ENCODE results near the gene PARD3. TPM values are rescaled to one million over a fixed set of nuclear protein-coding genes. Genes with fewer than 3 reads are reported as not detected.

The PARD3 gene
- total RNA-seq, 4 donors from 2014 or later = 150 to 172 (median 165) TPM

DNA sequence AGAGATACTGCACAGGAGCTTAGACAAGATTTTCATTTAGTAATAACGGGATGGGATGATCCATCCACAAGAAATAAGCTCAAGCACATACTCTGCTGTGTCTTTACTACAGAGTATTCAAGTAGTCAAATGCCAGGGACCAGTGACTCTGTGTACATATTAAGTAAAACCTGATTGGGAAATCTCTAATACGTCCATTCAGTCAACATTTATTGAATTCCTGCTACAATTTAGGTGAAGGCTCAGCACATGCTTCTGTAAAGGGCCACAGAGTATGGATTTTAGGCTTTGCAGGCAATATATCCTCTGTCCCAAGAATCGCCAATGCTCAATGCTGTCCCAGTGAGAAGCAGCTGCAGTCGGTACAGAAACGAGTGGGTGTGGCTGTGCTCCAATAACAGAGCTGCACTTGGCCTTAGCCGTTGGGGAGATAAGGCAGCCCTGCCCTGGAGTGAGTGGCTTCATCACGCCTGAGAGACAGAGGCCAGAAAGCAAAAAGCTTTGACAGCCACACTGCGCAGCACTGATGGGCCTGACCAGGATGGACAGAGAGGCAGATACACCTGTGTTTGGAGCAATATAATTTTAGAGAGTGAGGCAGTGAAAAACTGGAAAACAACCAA is 186.8 kb downstream of the PARD3 start:
- intact Hi-C loops (cut with DNase I; ENCODE audit: low total_unique reads) = no loop called here
- WGBS, 2 donors = 41 to 43% methylated on average over 8 of the region's 8 CpGs
- no peak overlapping the region for H3K4me3 ChIP-seq (ENCODE audit: low read depth, poor library complexity, severe bottlenecking)
- DNase-seq (ENCODE audit: low spot score in 2 of 2) = no peak
- TF ChIP-seq, protein P1, sequence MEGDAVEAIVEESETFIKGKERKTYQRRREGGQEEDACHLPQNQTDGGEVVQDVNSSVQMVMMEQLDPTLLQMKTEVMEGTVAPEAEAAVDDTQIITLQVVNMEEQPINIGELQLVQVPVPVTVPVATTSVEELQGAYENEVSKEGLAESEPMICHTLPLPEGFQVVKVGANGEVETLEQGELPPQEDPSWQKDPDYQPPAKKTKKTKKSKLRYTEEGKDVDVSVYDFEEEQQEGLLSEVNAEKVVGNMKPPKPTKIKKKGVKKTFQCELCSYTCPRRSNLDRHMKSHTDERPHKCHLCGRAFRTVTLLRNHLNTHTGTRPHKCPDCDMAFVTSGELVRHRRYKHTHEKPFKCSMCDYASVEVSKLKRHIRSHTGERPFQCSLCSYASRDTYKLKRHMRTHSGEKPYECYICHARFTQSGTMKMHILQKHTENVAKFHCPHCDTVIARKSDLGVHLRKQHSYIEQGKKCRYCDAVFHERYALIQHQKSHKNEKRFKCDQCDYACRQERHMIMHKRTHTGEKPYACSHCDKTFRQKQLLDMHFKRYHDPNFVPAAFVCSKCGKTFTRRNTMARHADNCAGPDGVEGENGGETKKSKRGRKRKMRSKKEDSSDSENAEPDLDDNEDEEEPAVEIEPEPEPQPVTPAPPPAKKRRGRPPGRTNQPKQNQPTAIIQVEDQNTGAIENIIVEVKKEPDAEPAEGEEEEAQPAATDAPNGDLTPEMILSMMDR (IDR thresholded peaks at IDR 0.05) = no peak
- no peak for TF ChIP-seq POLR2A (IDR thresholded peaks at IDR 0.05)

GRCh38 chr10:34627741-34628140 is 187.4 kb downstream of the PARD3 start:
- intact Hi-C loops (cut with DNase I; ENCODE audit: low total_unique reads) = no loop called here
- TF ChIP-seq POLR2A (IDR thresholded peaks at IDR 0.05) = no peak
- TF ChIP-seq, protein P1 (IDR thresholded peaks at IDR 0.05) = no peak
- no peak for DNase-seq (ENCODE audit: low spot score in 2 of 2)
- H3K4me3 ChIP-seq (ENCODE audit: low read depth, poor library complexity, severe bottlenecking) = no peak overlapping the region
- 81 to 92% methylated on average over 3 of the region's 3 CpGs for WGBS, 2 donors

GRCh38 chr10:34627331-34627730 is 187.8 kb downstream of the PARD3 start:
- intact Hi-C loops (cut with DNase I; ENCODE audit: low total_unique reads) = no loop called here
- no peak overlapping the region for H3K4me3 ChIP-seq (ENCODE audit: low read depth, poor library complexity, severe bottlenecking)
- TF ChIP-seq, protein P1 (IDR thresholded peaks at IDR 0.05) = no peak
- no peak for TF ChIP-seq POLR2A (IDR thresholded peaks at IDR 0.05)
- 73 to 81% methylated on average over 6 of the region's 6 CpGs for WGBS, 2 donors
- no peak for DNase-seq (ENCODE audit: low spot score in 2 of 2)

GRCh38 chr10:34626158-34626880 is 188.8 kb downstream of the PARD3 start:
- WGBS, 2 donors = 69% methylated on average over 3 of the region's 3 CpGs
- H3K4me3 ChIP-seq (ENCODE audit: low read depth, poor library complexity, severe bottlenecking) = no peak overlapping the region
- intact Hi-C loops (cut with DNase I; ENCODE audit: low total_unique reads) = no loop called here
- no peak for TF ChIP-seq POLR2A (IDR thresholded peaks at IDR 0.05)
- TF ChIP-seq, protein P1 (IDR thresholded peaks at IDR 0.05) = no peak
- no peak for DNase-seq (ENCODE audit: low spot score in 2 of 2)

DNA sequence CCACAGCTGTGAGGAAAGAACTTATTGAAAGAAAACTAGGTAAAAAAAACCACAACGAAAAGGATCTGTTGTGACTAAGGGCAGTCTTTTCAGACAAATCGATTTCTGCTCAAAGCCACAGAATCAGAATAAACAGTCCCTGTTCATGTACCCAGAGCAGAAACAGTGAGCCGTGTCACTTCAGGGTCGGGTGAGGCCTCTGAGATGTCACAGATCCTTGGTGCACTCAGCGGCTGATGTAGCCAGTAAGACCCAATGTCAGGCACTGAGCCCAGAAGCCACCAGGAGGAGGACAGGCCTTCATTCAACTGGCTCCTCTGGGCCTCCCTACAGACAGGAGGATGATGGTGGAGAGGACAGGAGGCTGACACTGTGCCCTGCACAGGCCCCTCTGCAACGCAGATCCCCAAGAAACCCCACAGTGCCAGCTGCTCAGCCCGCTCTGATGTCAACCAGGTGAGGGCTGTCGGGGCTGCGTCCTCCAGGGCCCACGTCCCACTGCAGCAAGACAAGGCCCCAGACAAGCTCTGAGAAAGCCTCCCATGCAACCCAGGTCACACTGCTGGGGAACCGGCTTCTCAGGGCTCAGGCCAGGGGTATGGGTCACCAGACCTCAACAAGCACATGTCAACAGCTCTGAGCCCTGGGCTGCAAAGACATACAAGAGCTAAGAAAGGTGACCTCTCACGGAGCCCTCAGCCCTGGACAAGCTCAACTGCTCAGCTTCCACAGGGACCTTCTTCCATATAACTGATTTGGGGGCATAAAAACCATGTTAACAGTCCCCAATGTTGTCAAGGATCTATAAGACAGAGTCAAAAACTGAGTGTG is 190.6 kb downstream of the PARD3 start:
- WGBS, 2 donors = 92 to 95% methylated on average over 10 to 12 of the region's 12 CpGs
- no peak overlapping the region for H3K4me3 ChIP-seq (ENCODE audit: low read depth, poor library complexity, severe bottlenecking)
- no peak for DNase-seq (ENCODE audit: low spot score in 2 of 2)
- TF ChIP-seq, protein P1 (IDR thresholded peaks at IDR 0.05) = no peak
- no peak for TF ChIP-seq POLR2A (IDR thresholded peaks at IDR 0.05)
- intact Hi-C loops (cut with DNase I; ENCODE audit: low total_unique reads) = no loop called here
